ENCODE results near the gene S100A8. TPM values are rescaled to one million over a fixed set of nuclear protein-coding genes. Genes with fewer than 3 reads are reported as not detected.
"Not testable (repeated sequence)": the region's sequence is repeated elsewhere in the genome, so short reads cannot be mapped to it uniquely, and the experiment has no call there.

The S100A8 gene
- total RNA-seq, 2 donors from 2014 or later: 1.8 TPM; not detected in 1

DNA sequence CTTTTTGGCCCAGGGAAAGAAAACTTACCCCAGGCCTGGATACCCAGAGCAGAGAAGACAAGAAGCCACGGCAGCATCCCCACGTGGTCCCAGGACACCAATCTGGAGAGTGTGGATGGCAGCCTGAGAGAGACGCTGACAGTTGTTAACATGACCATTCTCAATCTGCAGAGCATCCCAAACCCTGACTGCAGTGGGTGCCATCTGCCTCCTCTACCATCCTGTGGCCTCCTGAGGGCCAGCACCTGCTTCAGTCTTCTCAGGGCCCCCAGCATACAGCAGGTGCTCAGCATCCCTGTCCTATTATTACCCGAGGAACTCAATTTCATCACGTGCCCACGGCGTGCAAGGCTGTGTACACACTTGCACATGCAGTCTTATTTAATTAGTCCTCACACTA, 43.0 kb downstream of the S100A8 start:
- H3K4me3 ChIP-seq: no peak overlapping the region
- H3K9me3 ChIP-seq: no peaks in the 10 kb centered on the region
- H3K27ac ChIP-seq: no peak overlapping the region
- DNase-seq (no peak), ATAC-seq (no peak)
- WGBS, 2 donors: 40 to 45% methylated on average over 6 to 7 of the region's 7 CpGs
- TF ChIP-seq, protein P1, sequence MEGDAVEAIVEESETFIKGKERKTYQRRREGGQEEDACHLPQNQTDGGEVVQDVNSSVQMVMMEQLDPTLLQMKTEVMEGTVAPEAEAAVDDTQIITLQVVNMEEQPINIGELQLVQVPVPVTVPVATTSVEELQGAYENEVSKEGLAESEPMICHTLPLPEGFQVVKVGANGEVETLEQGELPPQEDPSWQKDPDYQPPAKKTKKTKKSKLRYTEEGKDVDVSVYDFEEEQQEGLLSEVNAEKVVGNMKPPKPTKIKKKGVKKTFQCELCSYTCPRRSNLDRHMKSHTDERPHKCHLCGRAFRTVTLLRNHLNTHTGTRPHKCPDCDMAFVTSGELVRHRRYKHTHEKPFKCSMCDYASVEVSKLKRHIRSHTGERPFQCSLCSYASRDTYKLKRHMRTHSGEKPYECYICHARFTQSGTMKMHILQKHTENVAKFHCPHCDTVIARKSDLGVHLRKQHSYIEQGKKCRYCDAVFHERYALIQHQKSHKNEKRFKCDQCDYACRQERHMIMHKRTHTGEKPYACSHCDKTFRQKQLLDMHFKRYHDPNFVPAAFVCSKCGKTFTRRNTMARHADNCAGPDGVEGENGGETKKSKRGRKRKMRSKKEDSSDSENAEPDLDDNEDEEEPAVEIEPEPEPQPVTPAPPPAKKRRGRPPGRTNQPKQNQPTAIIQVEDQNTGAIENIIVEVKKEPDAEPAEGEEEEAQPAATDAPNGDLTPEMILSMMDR (IDR thresholded peaks at IDR 0.05): no peak
- TF ChIP-seq POLR2A (IDR thresholded peaks at IDR 0.05): no peak
- peaks cover 11% of the 10 kb centered on the region for H3K4me1 ChIP-seq
- intact Hi-C loops (cut with DNase I): no loop called here
- H3K27me3 ChIP-seq: peaks cover 0 to 3% of the 10 kb centered on the region in 2 donors
- H3K36me3 ChIP-seq (replicated peaks in 1 of 2; ENCODE audit: insufficient read depth in 1 of 2, low read depth in 2 of 2): no peaks in the 10 kb centered on the region

DNA sequence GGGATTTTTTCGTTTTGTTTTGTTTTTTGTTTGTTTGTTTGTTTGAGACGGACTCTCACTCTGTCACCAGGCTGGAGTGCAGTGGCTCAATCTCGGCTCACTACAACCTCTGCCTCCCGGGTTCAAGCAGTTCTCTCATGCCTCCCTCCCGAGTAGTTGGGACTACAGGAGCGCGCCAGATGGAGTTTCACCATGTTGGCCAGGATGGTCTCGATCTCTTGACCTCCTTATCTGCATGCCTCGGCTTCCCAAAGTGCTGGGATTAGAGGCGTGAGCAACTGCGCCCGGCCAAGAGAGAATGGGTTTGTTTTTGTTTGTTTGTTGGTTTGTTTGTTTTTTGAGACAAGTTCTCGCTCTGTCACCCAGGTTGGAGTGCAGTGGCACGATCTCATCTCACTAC, 43.8 kb downstream of the S100A8 start:
- H3K27me3 ChIP-seq; H3K27ac ChIP-seq; intact Hi-C loops (cut with DNase I); H3K36me3 ChIP-seq (replicated peaks in 1 of 2; ENCODE audit: insufficient read depth in 1 of 2, low read depth in 2 of 2); DNase-seq; ATAC-seq; H3K4me3 ChIP-seq; H3K9me3 ChIP-seq: not testable (repeated sequence)
- H3K4me1 ChIP-seq: peaks cover 11% of the 10 kb centered on the region
- 53 to 57% methylated on average over 14 of the region's 14 CpGs for WGBS, 2 donors

DNA sequence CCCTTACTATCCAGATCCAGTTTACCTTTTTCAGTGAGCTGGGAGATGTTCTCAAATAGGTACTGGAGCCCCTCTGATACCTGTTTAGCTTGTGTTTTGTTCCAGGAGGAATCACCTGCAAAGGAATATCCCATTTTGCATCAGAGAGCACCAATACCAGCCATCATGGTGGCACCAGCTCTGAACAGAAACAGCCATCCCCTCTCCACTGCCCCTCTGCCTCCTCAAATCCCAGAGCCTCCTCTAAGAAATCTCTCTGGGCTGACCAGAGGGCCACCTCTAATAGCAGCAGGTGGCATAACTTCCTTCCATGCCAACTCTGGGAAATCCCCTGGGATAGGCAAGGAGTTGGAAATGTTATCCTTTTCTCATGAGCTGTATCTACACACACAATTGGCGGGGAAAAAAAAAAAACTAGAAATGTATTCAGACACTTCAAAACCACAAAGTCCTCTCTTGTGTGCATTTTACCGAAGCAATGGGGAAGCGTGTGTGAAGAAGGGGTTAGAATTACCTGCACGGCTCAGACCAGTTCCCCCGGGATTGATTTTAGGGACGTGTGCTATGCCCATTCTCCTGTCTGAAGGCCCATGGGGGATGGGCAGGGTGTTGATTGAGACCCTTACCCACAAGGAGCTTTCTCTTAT, 44.7 kb downstream of the S100A8 start:
- TF ChIP-seq, protein P1 (IDR thresholded peaks at IDR 0.05): no peak
- no peak for TF ChIP-seq POLR2A (IDR thresholded peaks at IDR 0.05)
- Histone ChIP-seq H3K27ac (no peak overlapping the region), H3K4me3 (no peak overlapping the region), H3K36me3 (replicated peaks in 1 of 2; ENCODE audit: insufficient read depth in 1 of 2, low read depth in 2 of 2) (no peaks in the 10 kb centered on the region), H3K27me3 (peaks cover 0 to 3% of the 10 kb centered on the region in 2 donors), H3K9me3 (no peaks in the 10 kb centered on the region), H3K4me1 (peaks cover 11% of the 10 kb centered on the region)
- DNase-seq: no peak
- ATAC-seq: no peak
- intact Hi-C loops (cut with DNase I): no loop called here
- 53 to 54% methylated on average over 6 of the region's 6 CpGs for whole genome bisulfite sequencing, 2 donors

DNA sequence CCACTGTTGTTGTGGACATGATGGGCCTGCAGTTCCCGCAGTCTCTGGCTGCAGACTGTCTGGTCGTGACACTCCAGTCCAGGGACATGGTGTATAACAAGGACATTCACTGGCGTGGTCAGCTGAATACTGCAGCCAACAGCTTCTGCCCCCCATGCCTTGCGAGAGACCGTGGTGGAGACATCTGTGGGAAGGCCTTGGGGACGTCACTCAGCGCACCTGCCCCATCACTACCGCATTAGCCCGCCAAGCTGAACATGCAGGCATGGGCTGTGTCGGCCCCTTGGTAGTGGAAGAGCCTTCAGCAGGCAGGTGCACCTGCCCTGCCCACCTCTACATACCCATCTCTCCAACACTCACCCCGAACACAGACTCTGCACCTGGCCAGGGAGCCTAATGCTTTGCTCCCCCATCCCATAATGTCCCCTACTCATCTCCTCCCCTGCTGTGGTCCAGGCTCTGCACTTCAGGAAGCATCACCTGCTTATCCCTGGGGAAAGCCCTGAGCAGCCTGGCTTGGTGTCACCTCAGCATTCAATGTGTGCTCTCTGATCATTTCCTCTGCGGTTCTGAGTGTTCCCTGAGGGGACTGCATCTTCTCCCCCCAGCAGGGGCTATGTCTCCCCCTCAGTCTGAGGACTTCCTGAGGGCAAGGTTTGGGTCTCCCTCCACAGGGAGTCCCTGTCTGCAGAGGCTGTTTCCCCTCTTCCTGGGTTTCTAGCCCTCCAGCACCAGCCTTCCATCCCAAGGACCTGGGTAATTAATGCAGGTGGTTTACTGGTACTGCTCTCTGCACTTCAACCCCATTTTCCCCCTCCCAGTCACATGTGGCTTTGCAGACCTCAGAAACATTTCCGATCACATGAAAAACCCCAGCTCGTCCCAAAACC, 45.4 kb downstream of the S100A8 start:
- WGBS, 2 donors: 54 to 65% methylated on average over 7 to 14 of the region's 14 CpGs

DNA sequence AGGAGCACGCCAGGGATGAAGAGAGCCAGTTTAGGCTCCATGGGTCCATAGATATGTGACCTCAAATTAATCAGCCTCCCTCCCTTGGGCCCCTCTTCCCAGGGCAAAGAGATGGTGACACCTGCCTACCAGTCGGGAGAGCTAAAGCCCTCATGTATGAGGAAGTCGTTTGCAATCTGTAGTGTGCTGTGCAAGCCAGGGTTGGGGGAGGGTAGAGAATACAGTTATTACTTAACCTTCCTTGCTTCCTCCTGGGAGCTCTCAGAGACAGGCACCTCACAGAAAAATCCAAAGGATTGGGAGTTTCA, 46.2 kb downstream of the S100A8 start:
- Histone ChIP-seq H3K27ac (peak overlapping the region in 2 of 4 donors; percentile 62 to 70), H3K4me3 (no peak overlapping the region)
- no peak for ATAC-seq

More for the DNA sequence above, 45.4 kb downstream of the S100A8 start:
- Histone ChIP-seq H3K4me3 (no peak overlapping the region), H3K27ac (no peak overlapping the region), H3K4me1 (peaks cover 11% of the 10 kb centered on the region), H3K27me3 (peaks cover 0 to 3% of the 10 kb centered on the region in 2 donors), H3K36me3 (replicated peaks in 1 of 2; ENCODE audit: insufficient read depth in 1 of 2, low read depth in 2 of 2) (no peaks in the 10 kb centered on the region), H3K9me3 (no peaks in the 10 kb centered on the region)
- DNase-seq: no peak
- intact Hi-C loops (cut with DNase I): no loop called here
- no peak for ATAC-seq
- TF ChIP-seq, protein P1 (IDR thresholded peaks at IDR 0.05): no peak
- TF ChIP-seq POLR2A (IDR thresholded peaks at IDR 0.05): no peak

More for the DNA sequence above, 46.2 kb downstream of the S100A8 start:
- DNase-seq: peak in 1 of 4 donors; percentile 30
- Histone ChIP-seq H3K36me3 (replicated peaks in 1 of 2; ENCODE audit: insufficient read depth in 1 of 2, low read depth in 2 of 2) (no peaks in the 10 kb centered on the region), H3K4me1 (peaks cover 11% of the 10 kb centered on the region), H3K9me3 (no peaks in the 10 kb centered on the region), H3K27me3 (no peaks in the 10 kb centered on the region)
- WGBS, 2 donors: 30 to 36% methylated on average over 3 of the region's 3 CpGs
- intact Hi-C loops (cut with DNase I): no loop called here
- TF ChIP-seq POLR2A (IDR thresholded peaks at IDR 0.05): no peak
- TF ChIP-seq, protein P1 (IDR thresholded peaks at IDR 0.05): no peak

All from body of pancreas (tissue), 4 donors.